Measurements from ENCODE around the gene FAM219B.
"Not testable (repeated sequence)": the region's sequence is repeated elsewhere in the genome, so short reads cannot be mapped to it uniquely, and the experiment has no call there.

DNA sequence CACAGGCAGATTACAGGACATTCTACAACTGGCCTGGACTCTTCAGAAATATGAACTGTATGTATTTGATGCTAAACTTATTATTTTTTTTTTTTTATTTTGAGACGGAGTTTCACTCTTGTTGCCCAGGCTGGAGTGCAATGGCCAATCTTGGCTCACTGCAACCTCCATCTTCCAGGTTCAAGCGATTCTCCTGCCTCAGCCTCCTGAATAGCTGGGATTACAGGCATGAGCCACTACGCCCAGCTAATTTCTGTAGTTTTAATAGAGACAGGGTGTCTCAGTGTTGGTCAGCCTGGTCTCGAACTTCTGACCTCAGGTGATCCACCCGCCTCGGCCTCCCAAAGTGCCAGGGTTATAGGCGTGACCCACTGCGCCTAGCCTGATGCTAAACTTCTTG is 7.1 kb upstream of the FAM219B start:
- TF ChIP-seq, protein P1, sequence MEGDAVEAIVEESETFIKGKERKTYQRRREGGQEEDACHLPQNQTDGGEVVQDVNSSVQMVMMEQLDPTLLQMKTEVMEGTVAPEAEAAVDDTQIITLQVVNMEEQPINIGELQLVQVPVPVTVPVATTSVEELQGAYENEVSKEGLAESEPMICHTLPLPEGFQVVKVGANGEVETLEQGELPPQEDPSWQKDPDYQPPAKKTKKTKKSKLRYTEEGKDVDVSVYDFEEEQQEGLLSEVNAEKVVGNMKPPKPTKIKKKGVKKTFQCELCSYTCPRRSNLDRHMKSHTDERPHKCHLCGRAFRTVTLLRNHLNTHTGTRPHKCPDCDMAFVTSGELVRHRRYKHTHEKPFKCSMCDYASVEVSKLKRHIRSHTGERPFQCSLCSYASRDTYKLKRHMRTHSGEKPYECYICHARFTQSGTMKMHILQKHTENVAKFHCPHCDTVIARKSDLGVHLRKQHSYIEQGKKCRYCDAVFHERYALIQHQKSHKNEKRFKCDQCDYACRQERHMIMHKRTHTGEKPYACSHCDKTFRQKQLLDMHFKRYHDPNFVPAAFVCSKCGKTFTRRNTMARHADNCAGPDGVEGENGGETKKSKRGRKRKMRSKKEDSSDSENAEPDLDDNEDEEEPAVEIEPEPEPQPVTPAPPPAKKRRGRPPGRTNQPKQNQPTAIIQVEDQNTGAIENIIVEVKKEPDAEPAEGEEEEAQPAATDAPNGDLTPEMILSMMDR (conservative IDR thresholded peaks at IDR 0.05; ENCODE audit: low read depth, low read length), result not testable (repeated sequence)
- TF ChIP-seq BHLHE40 (IDR thresholded peaks at IDR 0.05; ENCODE audit: low read depth, low read length), result not testable (repeated sequence)
